ENCODE results near the gene RAD51. TPM values are rescaled to one million over a fixed set of nuclear protein-coding genes. Genes with fewer than 3 reads are reported as not detected.

Gene RAD51
- total RNA-seq, result 29.7 and 30.9 TPM in 2 replicates
- polyA plus RNA-seq, result 10.5 and 11.1 TPM in 2 replicates
- 12.7 and 16.5 TPM in 2 replicates for polyA plus RNA-seq (2011; cell fraction: cytosol; rRNA removed)
- polyA plus RNA-seq (2011; cell fraction: nucleus; rRNA removed), result 13.2 and 17.8 TPM in 2 replicates
- polyA plus RNA-seq (2012), result 10.5 and 14.3 TPM in 2 replicates
- polyA minus RNA-seq, result 10.6 and 13.6 TPM in 2 replicates
- polyA minus RNA-seq (2011; cell fraction: cytosol; rRNA and poly(A)+ RNA removed), result 23.1 TPM
- 9.6 and 11.3 TPM in 2 replicates for polyA minus RNA-seq (2011; cell fraction: nucleus; rRNA and poly(A)+ RNA removed)
- Bru-seq, nascent RNA, result percentile 79 among the genes with signal in this experiment
- percentile 74 among the genes with signal in this experiment for BruChase-seq, experiment 1, labeled RNA remaining after a 6-hour chase
- BruChase-seq, experiment 2, labeled RNA remaining after a 2-hour chase, result percentile 75 among the genes with signal in this experiment
- long read RNA-seq, transcript RAD51-201 (10 exons, 2,449 nt), result major isoform, 76 of 85 reads
- long read RNA-seq, partial matches to known transcripts, result 3 of 85 reads
- long read RNA-seq, other reads (novel, unspliced or antisense), result 3 of 85 reads

- peaks cover 0 to 3% of the 10 kb centered on the region in 2 experiments for H3K36me3 ChIP-seq (ENCODE audit: control insufficient read depth in 2 of 2, extremely low read depth in 1 of 2, insufficient read depth in 2 of 2, low read length in 2 of 2)
- peaks cover 13% of the 10 kb centered on the region for H3K4me1 ChIP-seq (ENCODE audit: control insufficient read depth, extremely low read depth, insufficient read depth, low read length)
- H4K20me1 ChIP-seq (replicated peaks; ENCODE audit: control insufficient read depth, extremely low read depth, insufficient read depth, low read length), result no peaks in the 10 kb centered on the region
- intact Hi-C loops (cut with micrococcal nuclease), result loop anchor here (1.0 to 5.0 kb wide), 4 partner anchors 16 to 112 kb away; partner anchors contain the start of genes DNAJC17, KNL1, RMDN3 and ZFYVE19
- peak within 1 kb of the TSS; percentile 69 to 96 (median 92) for H3K4me3 ChIP-seq (replicated peaks in 1 of 3; ENCODE audit: insufficient read depth in 1 of 3, low read depth in 1 of 3, low read length in 3 of 3)
- no peaks in the 10 kb centered on the region for H3K27me3 ChIP-seq (ENCODE audit: control insufficient read depth in 2 of 2, insufficient read depth in 2 of 2, low read length in 2 of 2)
- dilution Hi-C loops (cut with MboI; ENCODE audit: extremely low pct_ligation_motif_present, low sequenced_read_pairs), result no loop called here
- H3K4me2 ChIP-seq (ENCODE audit: insufficient read depth, low read length), result peak within 1 kb of the TSS; percentile 82
- peak; percentile 96 for FAIRE-seq
- TF ChIP-seq FOS (IDR thresholded peaks at IDR 0.05; ENCODE audit: borderline replicate concordance, insufficient read depth, low read length) (no peak), MYC (IDR thresholded peaks at IDR 0.05; ENCODE audit: low read depth, low read length) (no peak), POLR2A (IDR thresholded peaks at IDR 0.05; ENCODE audit: low read depth, low read length) (peak; percentile 63), JUN (IDR thresholded peaks at IDR 0.05; ENCODE audit: borderline replicate concordance, insufficient read depth, insufficient read length, low read depth) (no peak), POLR2AphosphoS5 (IDR thresholded peaks at IDR 0.05; ENCODE audit: insufficient read depth, low read depth, low read length) (peak; percentile 71), EZH2 (IDR thresholded peaks at IDR 0.05; ENCODE audit: borderline replicate concordance, low read depth, low read length, severe bottlenecking) (no peak), GATA2 (IDR thresholded peaks at IDR 0.05; ENCODE audit: insufficient read depth, insufficient read length, low read depth, low read length) (no peak), MAX (IDR thresholded peaks at IDR 0.05; ENCODE audit: insufficient read depth, insufficient read length) (peak; percentile 68), CTCF (IDR thresholded peaks at IDR 0.05; ENCODE audit: extremely low read depth in 1 of 2, insufficient read depth in 1 of 2, low read depth in 1 of 2, low read length in 2 of 2) (no peak)
- CTCF ChIA-PET, result interaction anchor here (0.7 to 2.0 kb wide), 17 partner anchors 10 to 324 kb away, joined by 3 to 10 read pairs (median 4); partner anchors contain the start of genes CCDC32 and VPS18
- H2AFZ ChIP-seq (ENCODE audit: low read depth, low read length), result peak within 1 kb of the TSS; percentile 92
- DNase-seq (ENCODE audit: low read depth, low spot score), result peak; percentile 95
- peaks cover 20% of the 10 kb centered on the region for H3K79me2 ChIP-seq (ENCODE audit: control insufficient read depth, insufficient read depth, low read length)
- TSS peak; percentile 67 for BruUV-seq (replicated peaks)
- peak within 1 kb of the TSS; percentile 91 for H3K9ac ChIP-seq (replicated peaks; ENCODE audit: extremely low read depth, insufficient read depth, low read length)
- peak within 1 kb of the TSS; percentile 86 for H3K27ac ChIP-seq (ENCODE audit: insufficient read depth, low read depth, low read length)
- H3K9me3 ChIP-seq (replicated peaks; ENCODE audit: control insufficient read depth, insufficient read depth, low read length), result no peaks in the 10 kb centered on the region
- POLR2A ChIA-PET, result interaction anchor here (0.5 to 1.2 kb wide), 5 partner anchors 13 to 175 kb away, joined by 3 to 7 read pairs (median 5); partner anchors contain the start of genes DNAJC17 and ZFYVE19
- no peaks in the 10 kb centered on the region for H3K9me1 ChIP-seq (replicated peaks; ENCODE audit: control insufficient read depth, extremely low read depth, insufficient read depth, low read length)
Observed at GRCh38 chr15:40694688-40695468, at the start of gene RAD51. Gene RAD51, plus strand, starts transcription at chr15:40695174. Its CDS starts 3,585 bp downstream, at chr15:40698759.
